Keratinocyte (primary cell): Measurements from ENCODE around the gene KLHL25. TPM values are rescaled to one million over a fixed set of nuclear protein-coding genes. Genes with fewer than 3 reads are reported as not detected.

ENCODE experiments used
- DNase-seq: peaks from one replicate; pipeline ENCODE4 v3.0.0-alpha.2; 2011; ENCODE audit warnings: low read depth, missing footprints, low spot score
- FAIRE-seq: peaks from 2 replicates; lab custom pipeline; 2011; peaks lifted over from hg19 to GRCh38; lab: Jason Lieb, UNC
- H2AFZ ChIP-seq: 2 replicates; pipeline ENCODE4 v1.6.0; 2012; ENCODE audit warnings: low read length, control low read depth, inconsistent platforms; ENCODE audit not compliant: control insufficient read depth
- H3K27ac ChIP-seq: 2 replicates; pipeline ENCODE4 v1.5.1; 2011; ENCODE audit warnings: low read length; ENCODE audit not compliant: control insufficient read depth, insufficient read depth
- H3K27me3 ChIP-seq: 3 replicates; pipeline ENCODE4 v1.6.0; 2011; ENCODE audit warnings: low read length; ENCODE audit not compliant: control insufficient read depth, insufficient read depth; ENCODE audit errors: extremely low read depth
- H3K36me3 ChIP-seq, 2 experiments: 2 replicates in 1 of 2; 3 replicates in 1 of 2; pipeline ENCODE4 v1.5.1; 2011; ENCODE audit warnings: low read length in 2 of 2, mild to moderate bottlenecking in 1 of 2; ENCODE audit not compliant: control insufficient read depth in 2 of 2, insufficient read depth in 2 of 2; ENCODE audit errors: extremely low read depth in 1 of 2
- H3K4me1 ChIP-seq: 3 replicates; pipeline ENCODE4 v1.5.1; 2011; ENCODE audit warnings: low read length; ENCODE audit not compliant: control insufficient read depth, insufficient read depth; ENCODE audit errors: extremely low read depth
- H3K4me2 ChIP-seq: 3 replicates; pipeline ENCODE4 v1.6.0; 2011; ENCODE audit warnings: low read depth, low read length; ENCODE audit not compliant: control insufficient read depth, insufficient read depth; ENCODE audit errors: extremely low read depth
- H3K4me3 ChIP-seq, 3 experiments: fragments of 200-600 bp in 1 of 3; sonication (generic) in 1 of 3; 2 replicates in 2 of 3; 3 replicates in 1 of 3; pipeline ENCODE4 v1.5.1; 2011 to 2016; ENCODE audit warnings: low read length in 3 of 3, mild to moderate bottlenecking in 3 of 3, control low read depth in 2 of 3, inconsistent platforms in 1 of 3, low read depth in 1 of 3, mixed read lengths in 1 of 3, mixed run types in 1 of 3, moderate library complexity in 1 of 3; ENCODE audit not compliant: control insufficient read depth in 2 of 3, insufficient read depth in 2 of 3; ENCODE audit errors: extremely low read depth in 1 of 3
- H3K79me2 ChIP-seq: 2 replicates; pipeline ENCODE4 v1.6.0; 2012; ENCODE audit warnings: low read length; ENCODE audit not compliant: control insufficient read depth, insufficient read depth
- H3K9ac ChIP-seq: 3 replicates; pipeline ENCODE4 v1.6.0; 2011; ENCODE audit warnings: low read length; ENCODE audit not compliant: control insufficient read depth, insufficient read depth; ENCODE audit errors: extremely low read depth
- H3K9me1 ChIP-seq: 3 replicates; pipeline ENCODE4 v1.6.0; 2011; ENCODE audit warnings: low read length; ENCODE audit not compliant: control insufficient read depth, insufficient read depth; ENCODE audit errors: extremely low read depth
- H3K9me3 ChIP-seq: 2 replicates; pipeline ENCODE4 v1.5.1; 2012; ENCODE audit warnings: low read depth, low read length; ENCODE audit not compliant: control insufficient read depth
- H4K20me1 ChIP-seq: 3 replicates; pipeline ENCODE4 v1.6.0; 2011; ENCODE audit warnings: low read length; ENCODE audit not compliant: control insufficient read depth, insufficient read depth; ENCODE audit errors: extremely low read depth
- EZH2 ChIP-seq: IDR thresholded peaks from one replicate; pipeline ENCODE4 v1.6.1; 2012; ENCODE audit warnings: inconsistent platforms, mild to moderate bottlenecking, low read length, moderate library complexity
- dilution Hi-C: fragments of 300-500 bp; cut with MboI; formaldehyde crosslinking; loops from one replicate; pipeline ENCODE4 v1.7.0; 2020; ENCODE audit warnings: low sequenced_read_pairs; ENCODE audit not compliant: extremely low pct_ligation_motif_present
- polyA plus RNA-seq, 5 experiments: library from polyadenylated mRNA; depleted of rRNA in 3 of 5; stranded (reverse) in 3 of 5; stranded (forward) in 1 of 5; unstranded in 1 of 5; fragments of >200 nt; gene quantifications; 1 replicate in 1 of 5; 2 replicates in 3 of 5; 3 replicates in 1 of 5; pipeline versions ENCODE4 v1.2.1 to v1.2.3, GENCODE V29; 2011 to 2012; ENCODE audit warnings: missing spikeins in 2 of 5, low read depth in 1 of 5, low replicate concordance in 1 of 5
- TF ChIP-seq, protein P1 (sequence below), 3 experiments: IDR thresholded peaks in 1 of 3; conservative IDR thresholded peaks in 1 of 3; optimal IDR thresholded peaks in 1 of 3; 2 replicates in 2 of 3; 3 replicates in 1 of 3; pipeline versions ENCODE3 to v1.5.1; 2011; ENCODE audit warnings: low read length in 3 of 3, mild to moderate bottlenecking in 3 of 3, moderate library complexity in 2 of 3, control low read depth in 1 of 3, inconsistent platforms in 1 of 3; ENCODE audit not compliant: insufficient read depth in 2 of 3; ENCODE audit errors: extremely low read depth in 1 of 3

KLHL25 gene
- polyA plus RNA-seq, 1 donor (not counting 4 experiments of a cell fraction or from before 2014, with no cell fraction given): 2.1 TPM

DNA sequence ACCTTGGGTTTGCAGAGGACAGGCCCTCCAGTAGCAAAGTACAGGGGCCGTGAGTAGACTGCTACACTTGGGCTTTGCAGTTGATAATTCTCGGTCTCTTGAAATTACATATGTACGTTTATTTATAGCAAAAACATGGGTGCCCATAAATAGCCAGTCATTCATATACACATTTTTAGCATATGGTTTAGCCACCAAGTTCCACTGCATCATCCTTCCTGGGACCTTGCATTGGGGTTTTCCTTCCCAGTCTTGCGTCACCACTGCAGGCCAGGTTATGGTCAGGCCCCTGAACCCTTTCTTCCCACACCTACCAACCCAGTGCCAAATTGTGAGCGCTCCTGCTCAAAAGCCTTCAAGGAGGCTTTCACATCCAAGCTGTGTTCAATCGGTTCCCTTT is 12.7 kb downstream of the KLHL25 start:
- H3K36me3 ChIP-seq: no peaks in the 10 kb centered on the region
- dilution Hi-C loops: no loop called here
- no peaks in the 10 kb centered on the region for H3K27me3 ChIP-seq
- FAIRE-seq: no peak
- H3K9ac ChIP-seq: no peak overlapping the region
- no peak overlapping the region for H2AFZ ChIP-seq
- peaks cover 10% of the 10 kb centered on the region for H3K9me1 ChIP-seq
- no peak overlapping the region for H3K27ac ChIP-seq
- peaks cover 44% of the 10 kb centered on the region for H3K79me2 ChIP-seq
- no peaks in the 10 kb centered on the region for H4K20me1 ChIP-seq
- no peak for DNase-seq
- H3K9me3 ChIP-seq: no peaks in the 10 kb centered on the region
- H3K4me1 ChIP-seq: peaks cover 23% of the 10 kb centered on the region
- no peak overlapping the region for H3K4me3 ChIP-seq
- no peak for TF ChIP-seq EZH2
- TF ChIP-seq, protein P1, sequence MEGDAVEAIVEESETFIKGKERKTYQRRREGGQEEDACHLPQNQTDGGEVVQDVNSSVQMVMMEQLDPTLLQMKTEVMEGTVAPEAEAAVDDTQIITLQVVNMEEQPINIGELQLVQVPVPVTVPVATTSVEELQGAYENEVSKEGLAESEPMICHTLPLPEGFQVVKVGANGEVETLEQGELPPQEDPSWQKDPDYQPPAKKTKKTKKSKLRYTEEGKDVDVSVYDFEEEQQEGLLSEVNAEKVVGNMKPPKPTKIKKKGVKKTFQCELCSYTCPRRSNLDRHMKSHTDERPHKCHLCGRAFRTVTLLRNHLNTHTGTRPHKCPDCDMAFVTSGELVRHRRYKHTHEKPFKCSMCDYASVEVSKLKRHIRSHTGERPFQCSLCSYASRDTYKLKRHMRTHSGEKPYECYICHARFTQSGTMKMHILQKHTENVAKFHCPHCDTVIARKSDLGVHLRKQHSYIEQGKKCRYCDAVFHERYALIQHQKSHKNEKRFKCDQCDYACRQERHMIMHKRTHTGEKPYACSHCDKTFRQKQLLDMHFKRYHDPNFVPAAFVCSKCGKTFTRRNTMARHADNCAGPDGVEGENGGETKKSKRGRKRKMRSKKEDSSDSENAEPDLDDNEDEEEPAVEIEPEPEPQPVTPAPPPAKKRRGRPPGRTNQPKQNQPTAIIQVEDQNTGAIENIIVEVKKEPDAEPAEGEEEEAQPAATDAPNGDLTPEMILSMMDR (optimal IDR thresholded peaks at IDR 0.05 in 1 of 3, IDR thresholded peaks at IDR 0.05 in 1 of 3, conservative IDR thresholded peaks at IDR 0.05 in 1 of 3; ENCODE audit: extremely low read depth in 1 of 3, insufficient read depth in 2 of 3, low read length in 3 of 3): no peak
- no peak overlapping the region for H3K4me2 ChIP-seq

DNA sequence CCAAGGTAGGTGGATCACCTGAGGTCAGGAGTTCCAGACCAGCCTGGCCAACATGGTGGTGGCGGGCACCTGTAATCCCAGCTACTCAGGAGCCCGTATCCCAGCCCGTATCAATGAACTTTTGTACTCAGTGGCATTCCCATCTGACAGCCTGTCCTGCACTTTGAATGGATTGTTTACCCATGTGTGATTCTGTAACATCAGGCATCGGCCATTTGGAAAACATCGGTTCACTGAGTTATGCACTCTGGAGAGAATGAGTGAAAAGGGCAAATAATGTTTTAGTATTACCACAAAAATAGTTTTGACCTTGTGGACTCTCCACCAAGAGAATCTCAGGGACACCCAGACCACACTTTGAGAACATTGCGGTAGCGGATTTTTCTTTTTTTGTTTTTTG is 13.6 kb downstream of the KLHL25 start:
- Histone ChIP-seq H3K4me1 (peaks cover 17% of the 10 kb centered on the region), H3K9ac (no peak overlapping the region), H3K9me3 (no peaks in the 10 kb centered on the region), H3K79me2 (peaks cover 43% of the 10 kb centered on the region), H3K27ac (no peak overlapping the region), H3K4me3 (no peak overlapping the region), H4K20me1 (no peaks in the 10 kb centered on the region), H3K9me1 (peaks cover 5% of the 10 kb centered on the region), H3K4me2 (no peak overlapping the region), H2AFZ (no peak overlapping the region), H3K36me3 (no peaks in the 10 kb centered on the region), H3K27me3 (no peaks in the 10 kb centered on the region)
- no peak for FAIRE-seq
- TF ChIP-seq EZH2: no peak
- TF ChIP-seq, protein P1 (optimal IDR thresholded peaks at IDR 0.05 in 1 of 3, IDR thresholded peaks at IDR 0.05 in 1 of 3, conservative IDR thresholded peaks at IDR 0.05 in 1 of 3; ENCODE audit: extremely low read depth in 1 of 3, insufficient read depth in 2 of 3, low read length in 3 of 3): no peak
- dilution Hi-C loops: no loop called here
- DNase-seq: no peak
